Ovary (tissue), 9 donors: ENCODE measurements around the gene B3GNT7. TPM values are rescaled to one million over a fixed set of nuclear protein-coding genes. Genes with fewer than 3 reads are reported as not detected.
"Not testable (repeated sequence)": the region's sequence is repeated elsewhere in the genome, so short reads cannot be mapped to it uniquely, and the experiment has no call there.

Experiments
- DNase-seq, 5 donors: peaks; one replicate each; pipeline ENCODE4 v3.0.0-alpha.2; 2019 to 2020
- H3K27ac ChIP-seq, 2 donors: fragments of 200-600 bp; one replicate each; pipeline versions ENCODE4 v1.5.1 to v1.8.0; 2019 to 2022
- H3K27me3 ChIP-seq: fragments of 200-600 bp; one replicate; pipeline ENCODE4 v1.8.0; 2022
- H3K36me3 ChIP-seq: fragments of 200-600 bp; sonication (generic); one replicate; pipeline ENCODE4 v1.5.1; 2019
- H3K4me1 ChIP-seq: one replicate; pipeline ENCODE4 v1.8.1; 2013; ENCODE audit warnings: mild to moderate bottlenecking, moderate library complexity; ENCODE audit not compliant: insufficient read depth
- H3K4me3 ChIP-seq: fragments of 200-600 bp; sonication (generic); one replicate; pipeline ENCODE4 v1.5.1; 2017
- H3K9me3 ChIP-seq, 2 donors: fragments of 200-600 bp in 1 of 2; sonication (generic) in 1 of 2; one replicate each; pipeline versions ENCODE4 v1.5.1 to v1.8.1; 2013 to 2019; ENCODE audit warnings: mild to moderate bottlenecking in 1 of 2, moderate library complexity in 1 of 2
- CTCF ChIP-seq, 3 donors: fragments of 450-650 bp in 2 of 3; fragments of 200-600 bp in 1 of 3; IDR thresholded peaks; one replicate each; pipeline versions ENCODE4 v1.5.1 to v1.8.0; 2016 to 2022; ENCODE audit warnings: antibody characterized with exemption in 3 of 3, mild to moderate bottlenecking in 1 of 3
- EP300 ChIP-seq: sonication (generic); formaldehyde crosslinking; IDR thresholded peaks from one replicate; pipeline ENCODE4 v1.6.1; 2017; ENCODE audit warnings: antibody characterized with exemption
- POLR2A ChIP-seq: fragments of 450-650 bp; IDR thresholded peaks from one replicate; pipeline ENCODE4 v1.6.1; 2017; ENCODE audit warnings: antibody characterized with exemption, mild to moderate bottlenecking, moderate library complexity
- WGBS, 3 donors: extraction: QIAGEN DNeasy Blood & Tissue Kit in 1 of 3; methylation state at CpG; one replicate each; pipeline versions ENCODE4 v1.1.5 to v1.1.7; 2013 to 2017; 5-methylcytosine and 5-hydroxymethylcytosine counted together
- intact Hi-C, 4 donors: fragments of 100-400 bp; cut with DNase I; formaldehyde crosslinking; loops; one replicate each; pipeline versions ENCODE4 v1.11.0 to v1.15.1; 2022 to 2023
- polyA plus RNA-seq, 2 donors: library from polyadenylated mRNA; stranded (reverse); fragments of 200-250 nt in 1 of 2; fragments of 350-450 nt in 1 of 2; fragmentation: Illumina TruSeq in 1 of 2; extraction: RNeasy Lipid Tissue Mini Kit (QIAGEN cat#74804) in 1 of 2; gene quantifications; one replicate each; pipeline ENCODE4 v1.2.3, GENCODE V29; 2013 to 2014
- total RNA-seq, 7 donors: library from RNA; depleted of rRNA in 2 of 7; stranded (reverse); fragments of >200 nt in 2 of 7; fragmentation: NEBNext Ultra II Directional in 3 of 7; extraction: Animal tissue kit (Norgen Biotek cat#: 25700) in 3 of 7; gene quantifications; one replicate each; pipeline versions ENCODE4 v1.1.0 to v1.2.4, GENCODE V29; 2016 to 2023
- donor health status: DM: no; HTN: no; CAD: no; lungs with moderate emphysema.
- donor health status: DM: no; HTN: no; CAD: no.
- donor health status: Bipolar disorder and iron deficiency.
- donor health status: DM: yes; HTN: yes; CAD: no.
- donor health status: DM: no; HTN: no; CAD: no.
- donor health status: DM: yes; HTN: yes; CAD: no.

The B3GNT7 gene
- total and polyA plus RNA-seq, 9 donors, result 4.8 to 34.0 (median 24.4) TPM

- 17 to 46% (median 25%) methylated on average over 9 of the region's 9 CpGs for WGBS, 3 donors
- H3K4me3 ChIP-seq, intact Hi-C loops, H3K36me3 ChIP-seq, DNase-seq, H3K27me3 ChIP-seq, H3K9me3 ChIP-seq: not testable (repeated sequence)
- Histone ChIP-seq H3K27ac (peak overlapping the region in 1 of 2 donors; percentile 79), H3K4me1 (peaks cover 12% of the 10 kb centered on the region)
- peak in 1 of 3 donors; percentile 31 for TF ChIP-seq CTCF (IDR thresholded peaks at IDR 0.05)
Measured at GRCh38 chr2:231408304-231408703, 12.8 kb downstream of the B3GNT7 start.

GRCh38 chr2:231409776-231410175 lies 14.3 kb downstream of the B3GNT7 start:
- H3K4me1 ChIP-seq, result peaks cover 8% of the 10 kb centered on the region
- 93 to 97% (median 95%) methylated on average over 5 of the region's 5 CpGs for WGBS, 3 donors
- DNase-seq, result no peak
- intact Hi-C loops, result loop anchor here (5.0 to 10.0 kb wide), 7 partner anchors 112 to 307 kb away; no protein-coding TSS in a partner anchor
- no peaks in the 10 kb centered on the region for H3K27me3 ChIP-seq
- H3K27ac ChIP-seq, result no peak overlapping the region
- no peak overlapping the region for H3K4me3 ChIP-seq
- no peaks in the 10 kb centered on the region for H3K36me3 ChIP-seq
- TF ChIP-seq POLR2A, result no peak
- no peak for TF ChIP-seq CTCF (IDR thresholded peaks at IDR 0.05)
- no peaks in the 10 kb centered on the region for H3K9me3 ChIP-seq

GRCh38 chr2:231410293-231411004 lies 14.9 kb downstream of the B3GNT7 start:
- H3K9me3 ChIP-seq, result no peaks in the 10 kb centered on the region
- WGBS, 3 donors, result 85 to 86% (median 86%) methylated on average over 6 of the region's 6 CpGs
- no peaks in the 10 kb centered on the region for H3K27me3 ChIP-seq
- DNase-seq, result peak in 1 of 5 donors; percentile 44
- no peak overlapping the region for H3K27ac ChIP-seq
- H3K4me1 ChIP-seq, result peaks cover 5% of the 10 kb centered on the region
- H3K4me3 ChIP-seq, result no peak overlapping the region
- intact Hi-C loops, result loop anchor here (5.0 to 10.0 kb wide), 7 partner anchors 113 to 308 kb away; no protein-coding TSS in a partner anchor
- no peaks in the 10 kb centered on the region for H3K36me3 ChIP-seq
- TF ChIP-seq CTCF (IDR thresholded peaks at IDR 0.05), result peak in 1 of 3 donors; percentile 35
- TF ChIP-seq POLR2A, result no peak
- TF ChIP-seq EP300, result no peak

- Histone ChIP-seq H3K4me3 (no peak overlapping the region), H3K36me3 (no peaks in the 10 kb centered on the region), H3K27me3 (no peaks in the 10 kb centered on the region), H3K4me1 (peaks cover 5% of the 10 kb centered on the region), H3K9me3 (no peaks in the 10 kb centered on the region), H3K27ac (no peak overlapping the region)
- intact Hi-C loops, result loop anchor here (5.0 to 10.0 kb wide), 7 partner anchors 114 to 309 kb away; no protein-coding TSS in a partner anchor
- TF ChIP-seq EP300, result no peak
- no peak for TF ChIP-seq CTCF (IDR thresholded peaks at IDR 0.05)
- TF ChIP-seq POLR2A, result no peak
- 69 to 77% (median 75%) methylated on average over 3 of the region's 3 CpGs for WGBS, 3 donors
- DNase-seq, result no peak
Measured at GRCh38 chr2:231411237-231411636, 15.7 kb downstream of the B3GNT7 start.
